K562 (cell line): Measurements from ENCODE around the gene SBF1. TPM values are rescaled to one million over a fixed set of nuclear protein-coding genes. Genes with fewer than 3 reads are reported as not detected.

Experiments
- ATAC-seq: fragments of 200-7000 bp; cut with Tn5 transposase; 3 replicates; pipeline ENCODE4 v1.9.1; 2020; ENCODE audit warnings: moderate library complexity
- BruUV-seq: library from RNA; stranded (reverse); fragments of 400-500 nt; replicated peaks from 2 replicates; lab custom pipeline; 2021; lab: Mats Ljungman, UMichigan
- CTCF ChIA-PET: fragments of 300-600 bp; formaldehyde crosslinking; extraction: SDS; loops from one replicate; lab custom pipeline; 2021; ENCODE audit warnings: low intra/inter-chr PET ratio; lab: Yijun Ruan, JAX
- POLR2A ChIA-PET: fragments of 300-600, 350-650 bp; sonication (Branson Sonifier 250); formaldehyde crosslinking; extraction: SDS; loops from one replicate; lab custom pipeline; 2021; ENCODE audit warnings: antibody characterized with exemption, inconsistent platforms; lab: Yijun Ruan, JAX
- DNase-seq, 4 experiments: peaks; one replicate each; pipeline versions ENCODE4 v3.0.0 to v3.0.0-alpha.2; 2011 to 2018; ENCODE audit warnings: low spot score in 3 of 4, mixed read lengths in 3 of 4; ENCODE audit errors: extremely low read depth in 1 of 4
- FAIRE-seq: peaks from 2 replicates; lab custom pipeline; 2011; peaks lifted over from hg19 to GRCh38; lab: Jason Lieb, UNC
- H2AFZ ChIP-seq: 2 replicates; pipeline ENCODE4 v1.6.0; 2011; ENCODE audit warnings: low read depth, low read length, control low read depth, inconsistent platforms
- H3K27ac ChIP-seq: fragments of 200-600 bp; 3 replicates; pipeline ENCODE4 v1.8.0; 2011; ENCODE audit warnings: low read depth, mild to moderate bottlenecking, control low read depth, inconsistent platforms, low read length, moderate library complexity, mixed read lengths; ENCODE audit errors: extremely low read depth
- H3K27me3 ChIP-seq, 2 experiments: fragments of 300-600 bp in 1 of 2; 2 replicates in 1 of 2; 3 replicates in 1 of 2; pipeline versions ENCODE4 v1.6.0 to v1.8.0; 2011; ENCODE audit warnings: inconsistent platforms in 2 of 2, low read length in 2 of 2, mild to moderate bottlenecking in 1 of 2, mixed read lengths in 1 of 2, moderate library complexity in 1 of 2; ENCODE audit not compliant: control insufficient read depth in 2 of 2, insufficient read depth in 2 of 2
- H3K36me3 ChIP-seq: fragments of 300-600 bp; 3 replicates; pipeline ENCODE4 v1.8.0; 2011; ENCODE audit warnings: mild to moderate bottlenecking, low read length, inconsistent platforms; ENCODE audit not compliant: control insufficient read depth, insufficient read depth
- H3K4me1 ChIP-seq, 2 experiments: fragments of 200-600 bp in 1 of 2; replicated peaks in 1 of 2; 2 replicates in 1 of 2; 3 replicates in 1 of 2; pipeline versions ENCODE4 v1.5.1 to v1.8.0; 2011; ENCODE audit warnings: inconsistent platforms in 2 of 2, low read length in 2 of 2, mild to moderate bottlenecking in 1 of 2, mixed read lengths in 1 of 2, moderate library complexity in 1 of 2; ENCODE audit not compliant: control insufficient read depth in 2 of 2, insufficient read depth in 2 of 2
- H3K4me2 ChIP-seq: 2 replicates; pipeline ENCODE4 v1.6.1; 2011; ENCODE audit warnings: low read length, control low read depth, inconsistent platforms, mixed read lengths; ENCODE audit not compliant: insufficient read depth
- H3K4me3 ChIP-seq: fragments of 200-600 bp; sonication (generic), shearing (Covaris generic); 2 replicates; pipeline ENCODE4 v1.5.1; 2016; ENCODE audit warnings: control low read depth, inconsistent platforms
- H3K79me2 ChIP-seq: fragments of 200-600 bp; 3 replicates; pipeline ENCODE4 v1.8.0; 2011; ENCODE audit warnings: low read length, inconsistent platforms; ENCODE audit not compliant: control insufficient read depth, insufficient read depth
- H3K9ac ChIP-seq, 2 experiments: 2 replicates each; pipeline versions ENCODE4 v1.6.0 to v1.6.1; 2011; ENCODE audit warnings: low read depth in 2 of 2, low read length in 2 of 2, control low read depth in 1 of 2, inconsistent platforms in 1 of 2, mild to moderate bottlenecking in 1 of 2, mixed read lengths in 1 of 2; ENCODE audit not compliant: insufficient read depth in 1 of 2
- H3K9me1 ChIP-seq: one replicate; pipeline ENCODE4 v1.6.0; 2011; ENCODE audit warnings: inconsistent platforms, mild to moderate bottlenecking, low read length, moderate library complexity; ENCODE audit not compliant: control insufficient read depth, insufficient read depth
- H3K9me3 ChIP-seq: replicated peaks from 2 replicates; pipeline ENCODE4 v1.5.1; 2011; ENCODE audit warnings: low read depth, low read length, inconsistent platforms; ENCODE audit not compliant: control insufficient read depth, insufficient read depth
- H4K20me1 ChIP-seq: replicated peaks from 2 replicates; pipeline ENCODE4 v1.6.1; 2011; ENCODE audit warnings: low read length, inconsistent platforms, mixed read lengths; ENCODE audit not compliant: control insufficient read depth, insufficient read depth
- CHD4 ChIP-seq: fragments of 200-600 bp; sonication (generic); IDR thresholded peaks from 3 replicates; pipeline ENCODE4 v1.6.1; 2012; ENCODE audit warnings: low read depth, mild to moderate bottlenecking, mixed read lengths, low read length, inconsistent platforms; ENCODE audit not compliant: insufficient read depth, insufficient replicate concordance, poor library complexity, severe bottlenecking
- EP400 ChIP-seq: fragments of 450-650 bp; IDR thresholded peaks from 2 replicates; pipeline ENCODE4 v1.6.1; 2017; ENCODE audit warnings: antibody characterized with exemption, mild to moderate bottlenecking, moderate library complexity
- IFI16 ChIP-seq: fragments of 250-450 bp; sonication (Bioruptor Pico); IDR thresholded peaks from 2 replicates; pipeline ENCODE4 v2.1.2; 2022; ENCODE audit warnings: mild to moderate bottlenecking, inconsistent platforms
- MAZ ChIP-seq, 2 experiments: fragments of 450-650 bp in 1 of 2; sonication (generic) in 1 of 2; formaldehyde crosslinking; IDR thresholded peaks in 1 of 2; conservative IDR thresholded peaks in 1 of 2; 2 replicates each; pipeline versions ENCODE4 v1.4.0 to v1.5.0; 2020; ENCODE audit warnings: mild to moderate bottlenecking in 1 of 2, missing genetic modification reagents in 1 of 2
- RNF2 ChIP-seq: sonication (generic); IDR thresholded peaks from 2 replicates; pipeline ENCODE4 v1.6.1; 2016
- SP2 ChIP-seq: IDR thresholded peaks from 2 replicates; pipeline ENCODE4 v1.6.1; 2011; ENCODE audit warnings: mild to moderate bottlenecking, low read depth, low read length, moderate library complexity; ENCODE audit not compliant: poor library complexity, severe bottlenecking; ENCODE audit errors: extremely low read depth
- TRIM28 ChIP-seq: fragments of 450-650 bp; IDR thresholded peaks from 2 replicates; pipeline ENCODE4 v1.6.1; 2017
- TSC22D4 ChIP-seq: fragments of 450-650 bp; IDR thresholded peaks from 2 replicates; pipeline ENCODE4 v1.6.1; 2016; ENCODE audit warnings: missing genetic modification characterization, missing biosample characterization, control low read depth
- ZBTB1 ChIP-seq: sonication (generic); formaldehyde crosslinking; IDR thresholded peaks from 2 replicates; pipeline ENCODE4 v1.8.1; 2023; ENCODE audit warnings: missing genetic modification reagents, low read depth, mild to moderate bottlenecking, borderline replicate concordance
- ZNF551 ChIP-seq: fragments of 250-450 bp; sonication (Bioruptor Pico); IDR thresholded peaks from 2 replicates; pipeline ENCODE4 v1.5.0; 2021; ENCODE audit warnings: mild to moderate bottlenecking, moderate library complexity
- ZNF695 ChIP-seq: fragments of 450-650 bp; formaldehyde crosslinking; IDR thresholded peaks from 2 replicates; pipeline ENCODE4 v1.4.0; 2020; ENCODE audit warnings: mild to moderate bottlenecking, moderate library complexity
- ZNF717 ChIP-seq: fragments of 250-450 bp; sonication (Bioruptor Pico); IDR thresholded peaks from 2 replicates; pipeline ENCODE4 v1.5.0; 2021
- WGBS: fragments of 100-300 bp; shearing (Covaris generic); methylation state at CpG from one replicate; pipeline ENCODE4 v1.1.6; 2016; ENCODE audit warnings: low coverage, mixed read lengths; ENCODE audit not compliant: insufficient coverage; ENCODE audit errors: missing lambda C conversion rate; 5-methylcytosine and 5-hydroxymethylcytosine counted together
- in situ Hi-C: fragments of 300-500 bp; cut with MboI; formaldehyde crosslinking; loops from 4 replicates; pipeline ENCODE4 v1.15.0; 2018; ENCODE audit warnings: inconsistent platforms, mixed read lengths
- intact Hi-C: fragments of 100-400 bp; cut with micrococcal nuclease; formaldehyde crosslinking; loops from 2 replicates; pipeline ENCODE4 v1.14.2; 2022
- polyA plus RNA-seq, 8 experiments: library from polyadenylated mRNA; depleted of rRNA in 4 of 8; stranded (reverse) in 5 of 8; unstranded in 3 of 8; fragments of >200 nt; fragmentation: Nextera tagmentation in 2 of 8; fragmentation: Illumina TruSeq in 1 of 8; extraction: Ambion mirVana in 2 of 8; extraction: Trizol in 1 of 8; gene quantifications; 2 replicates each; pipeline versions ENCODE4 v1.2.1 to v1.2.3, GENCODE V29; 2011 to 2014; ENCODE audit warnings: inconsistent platforms in 1 of 8, missing spikeins in 1 of 8
- total RNA-seq, 7 experiments: library from RNA; depleted of rRNA in 6 of 7; stranded (reverse); fragments of >200 nt in 6 of 7; fragmentation: Illumina TruSeq in 2 of 7; extraction: Trizol in 2 of 7; gene quantifications; 2 replicates each; pipeline versions ENCODE4 v1.2.1 to v1.2.3, GENCODE V29; 2011 to 2021; ENCODE audit warnings: low replicate concordance in 1 of 7
- TF ChIP-seq, protein P1 (sequence below): IDR thresholded peaks from 2 replicates; pipeline ENCODE4 v1.6.1; 2012; ENCODE audit warnings: low read depth, low read length, improper control_type of control experiment, borderline replicate concordance
- TF ChIP-seq, protein P2 (sequence below): fragments of 250-450 bp; sonication (Bioruptor Pico); IDR thresholded peaks from 2 replicates; pipeline ENCODE4 v1.5.0; 2022; ENCODE audit warnings: mild to moderate bottlenecking
- TF ChIP-seq, protein P3 (sequence below): fragments of 450-650 bp; conservative IDR thresholded peaks from 2 replicates; pipeline ENCODE4 v1.6.1; 2016; ENCODE audit warnings: missing genetic modification characterization, low read depth, mild to moderate bottlenecking, missing compliant biosample characterization, moderate library complexity

Gene SBF1
- total and polyA plus RNA-seq, 9 of the 15 experiments (the other 6 are each of a cell fraction or from before 2014, with no cell fraction given): 0.44 to 50.4 (median 11.4) TPM

DNA sequence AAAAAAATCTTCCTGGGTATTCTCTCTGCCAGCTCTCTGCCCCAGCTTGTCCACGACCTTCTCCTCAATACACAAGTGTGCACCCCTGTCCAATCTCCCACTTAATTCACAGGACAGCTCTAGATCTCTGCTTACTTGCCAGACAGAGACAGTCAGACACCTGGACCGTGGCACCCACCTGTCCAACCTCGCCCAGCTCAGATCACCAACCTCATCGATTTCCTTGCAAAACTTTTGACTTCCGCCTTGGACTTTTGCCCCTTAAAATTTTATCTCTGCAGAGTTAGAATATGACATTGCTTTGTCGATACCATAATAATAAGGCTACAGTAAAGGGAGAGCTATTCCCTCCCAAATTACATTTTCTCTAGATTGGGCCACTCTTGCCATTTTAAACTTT is 22.3 kb upstream of the SBF1 start:
- no peak for FAIRE-seq
- H3K4me1 ChIP-seq: peaks cover 3 to 16% of the 10 kb centered on the region in 2 experiments; a peak in 2 of 5 replicates
- no TSS peak for BruUV-seq
- TF ChIP-seq CHD4 (no peak), ZNF551 (no peak), EP400 (no peak), ZNF717 (CRISPR knock-in tag) (no peak), TSC22D4 (tag) (no peak), IFI16 (CRISPR knock-in tag) (no peak), SP2 (no peak), ZNF695 (no peak), ZBTB1 (CRISPR knock-in tag) (no peak), RNF2 (no peak), MAZ (CRISPR knock-in tag; conservative IDR thresholded peaks at IDR 0.05 in 1 of 2, IDR thresholded peaks at IDR 0.05 in 1 of 2) (no peak), TRIM28 (no peak)
- TF ChIP-seq, protein P1, sequence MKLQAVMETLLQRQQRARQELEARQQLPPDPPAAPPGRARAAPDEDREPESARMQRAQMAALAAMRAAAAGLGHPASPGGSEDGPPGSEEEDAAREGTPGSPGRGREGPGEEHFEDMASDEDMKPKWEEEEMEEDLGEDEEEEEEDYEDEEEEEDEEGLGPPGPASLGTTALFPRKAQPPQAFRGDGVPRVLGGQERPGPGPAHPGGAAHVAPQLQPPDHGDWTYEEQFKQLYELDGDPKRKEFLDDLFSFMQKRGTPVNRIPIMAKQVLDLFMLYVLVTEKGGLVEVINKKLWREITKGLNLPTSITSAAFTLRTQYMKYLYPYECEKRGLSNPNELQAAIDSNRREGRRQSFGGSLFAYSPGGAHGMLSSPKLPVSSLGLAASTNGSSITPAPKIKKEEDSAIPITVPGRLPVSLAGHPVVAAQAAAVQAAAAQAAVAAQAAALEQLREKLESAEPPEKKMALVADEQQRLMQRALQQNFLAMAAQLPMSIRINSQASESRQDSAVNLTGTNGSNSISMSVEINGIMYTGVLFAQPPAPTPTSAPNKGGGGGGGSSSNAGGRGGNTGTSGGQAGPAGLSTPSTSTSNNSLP: no peak
- TF ChIP-seq, protein P2, sequence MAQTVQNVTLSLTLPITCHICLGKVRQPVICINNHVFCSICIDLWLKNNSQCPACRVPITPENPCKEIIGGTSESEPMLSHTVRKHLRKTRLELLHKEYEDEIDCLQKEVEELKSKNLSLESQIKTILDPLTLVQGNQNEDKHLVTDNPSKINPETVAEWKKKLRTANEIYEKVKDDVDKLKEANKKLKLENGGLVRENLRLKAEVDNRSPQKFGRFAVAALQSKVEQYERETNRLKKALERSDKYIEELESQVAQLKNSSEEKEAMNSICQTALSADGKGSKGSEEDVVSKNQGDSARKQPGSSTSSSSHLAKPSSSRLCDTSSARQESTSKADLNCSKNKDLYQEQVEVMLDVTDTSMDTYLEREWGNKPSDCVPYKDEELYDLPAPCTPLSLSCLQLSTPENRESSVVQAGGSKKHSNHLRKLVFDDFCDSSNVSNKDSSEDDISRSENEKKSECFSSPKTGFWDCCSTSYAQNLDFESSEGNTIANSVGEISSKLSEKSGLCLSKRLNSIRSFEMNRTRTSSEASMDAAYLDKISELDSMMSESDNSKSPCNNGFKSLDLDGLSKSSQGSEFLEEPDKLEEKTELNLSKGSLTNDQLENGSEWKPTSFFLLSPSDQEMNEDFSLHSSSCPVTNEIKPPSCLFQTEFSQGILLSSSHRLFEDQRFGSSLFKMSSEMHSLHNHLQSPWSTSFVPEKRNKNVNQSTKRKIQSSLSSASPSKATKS (CRISPR knock-in tag): no peak
- TF ChIP-seq, protein P3, sequence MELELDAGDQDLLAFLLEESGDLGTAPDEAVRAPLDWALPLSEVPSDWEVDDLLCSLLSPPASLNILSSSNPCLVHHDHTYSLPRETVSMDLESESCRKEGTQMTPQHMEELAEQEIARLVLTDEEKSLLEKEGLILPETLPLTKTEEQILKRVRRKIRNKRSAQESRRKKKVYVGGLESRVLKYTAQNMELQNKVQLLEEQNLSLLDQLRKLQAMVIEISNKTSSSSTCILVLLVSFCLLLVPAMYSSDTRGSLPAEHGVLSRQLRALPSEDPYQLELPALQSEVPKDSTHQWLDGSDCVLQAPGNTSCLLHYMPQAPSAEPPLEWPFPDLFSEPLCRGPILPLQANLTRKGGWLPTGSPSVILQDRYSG (tag): no peak
- DNase-seq: no peak
- H3K27ac ChIP-seq: no peak overlapping the region
- H3K9ac ChIP-seq: no peak overlapping the region
- H2AFZ ChIP-seq: no peak overlapping the region
- H4K20me1 ChIP-seq: no peaks in the 10 kb centered on the region
- in situ Hi-C loops: no loop called here
- no peak for ATAC-seq
- CTCF ChIA-PET: no interaction called here
- H3K36me3 ChIP-seq: no peaks in the 10 kb centered on the region; the same call in 2 of the 3 replicates
- no peaks in the 10 kb centered on the region for H3K27me3 ChIP-seq
- intact Hi-C loops: loop anchor here (5.0 kb wide), 1 partner anchor 255 kb away; no protein-coding TSS in a partner anchor
- WGBS: 72% methylated on average over 5 of the region's 6 CpGs
- H3K9me3 ChIP-seq: 0 out of 2 replicates have a peak, but pooled peaks cover 1% of the 10 kb centered on the region
- no peaks in the 10 kb centered on the region for H3K9me1 ChIP-seq
- H3K79me2 ChIP-seq: no peaks in the 10 kb centered on the region
- H3K4me3 ChIP-seq: no peak overlapping the region
- POLR2A ChIA-PET: interaction anchor here (0.6 to 1.3 kb wide), 6 partner anchors 9 to 532 kb away, joined by 3 to 5 read pairs (median 3); partner anchors contain the start of genes LMF2 and NCAPH2
- no peak overlapping the region for H3K4me2 ChIP-seq
